GM19193 (cell line): ENCODE data around the gene KIRREL3.

Source experiments
- POLR2A ChIP-seq: IDR thresholded peaks from 4 replicates; pipeline ENCODE4 v1.6.1; 2011; ENCODE audit not compliant: insufficient read depth, insufficient read length; ENCODE audit errors: extremely low read depth

KIRREL3 gene

DNA sequence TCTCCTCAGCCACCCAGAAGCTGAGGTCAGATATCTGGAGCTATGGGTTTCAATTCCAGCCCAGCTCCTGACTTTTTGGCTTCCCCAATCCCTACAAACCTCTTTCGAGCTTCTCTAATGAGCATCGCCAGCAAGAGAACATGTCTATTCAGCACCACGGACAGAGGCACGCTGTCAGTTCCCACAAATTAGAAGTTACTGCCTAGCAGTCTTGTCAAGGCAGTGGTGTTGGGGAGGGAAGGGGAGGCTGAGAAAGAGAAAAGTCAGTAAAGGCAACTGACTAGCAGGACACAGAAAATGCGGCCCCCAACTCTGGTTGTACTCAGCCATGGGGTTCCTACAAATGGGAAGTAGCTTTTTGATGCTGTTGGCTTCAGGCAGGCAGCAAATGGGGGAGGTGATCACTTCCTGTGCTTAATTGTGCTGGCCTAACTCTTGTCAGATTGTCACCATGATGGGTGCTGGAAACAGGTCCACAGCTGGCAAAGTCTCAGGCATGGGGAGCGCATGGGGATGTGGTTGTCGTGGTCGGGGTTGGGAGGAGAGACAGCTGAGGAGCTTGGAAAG, 439.2 kb downstream of the KIRREL3 start:
- no peak for TF ChIP-seq POLR2A

DNA sequence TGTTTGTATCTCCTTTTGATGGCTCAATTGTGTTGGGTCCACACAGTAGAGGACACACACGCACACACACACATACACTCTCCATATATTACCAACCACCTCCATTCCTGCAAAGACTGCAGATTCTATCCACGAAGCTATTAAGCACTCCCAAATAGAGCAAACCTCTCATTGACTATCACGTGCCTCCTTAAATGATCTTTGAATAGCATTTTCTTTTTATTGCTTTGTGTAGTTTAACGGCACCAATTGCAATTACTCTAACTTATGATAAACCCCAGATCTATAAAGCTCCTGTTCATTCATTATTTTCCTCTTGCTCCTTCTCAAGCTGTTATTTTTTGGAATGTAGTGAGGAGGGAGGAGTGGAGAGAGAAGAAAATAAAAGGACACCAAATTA, 440.3 kb downstream of the KIRREL3 start:
- TF ChIP-seq POLR2A, result no peak

DNA sequence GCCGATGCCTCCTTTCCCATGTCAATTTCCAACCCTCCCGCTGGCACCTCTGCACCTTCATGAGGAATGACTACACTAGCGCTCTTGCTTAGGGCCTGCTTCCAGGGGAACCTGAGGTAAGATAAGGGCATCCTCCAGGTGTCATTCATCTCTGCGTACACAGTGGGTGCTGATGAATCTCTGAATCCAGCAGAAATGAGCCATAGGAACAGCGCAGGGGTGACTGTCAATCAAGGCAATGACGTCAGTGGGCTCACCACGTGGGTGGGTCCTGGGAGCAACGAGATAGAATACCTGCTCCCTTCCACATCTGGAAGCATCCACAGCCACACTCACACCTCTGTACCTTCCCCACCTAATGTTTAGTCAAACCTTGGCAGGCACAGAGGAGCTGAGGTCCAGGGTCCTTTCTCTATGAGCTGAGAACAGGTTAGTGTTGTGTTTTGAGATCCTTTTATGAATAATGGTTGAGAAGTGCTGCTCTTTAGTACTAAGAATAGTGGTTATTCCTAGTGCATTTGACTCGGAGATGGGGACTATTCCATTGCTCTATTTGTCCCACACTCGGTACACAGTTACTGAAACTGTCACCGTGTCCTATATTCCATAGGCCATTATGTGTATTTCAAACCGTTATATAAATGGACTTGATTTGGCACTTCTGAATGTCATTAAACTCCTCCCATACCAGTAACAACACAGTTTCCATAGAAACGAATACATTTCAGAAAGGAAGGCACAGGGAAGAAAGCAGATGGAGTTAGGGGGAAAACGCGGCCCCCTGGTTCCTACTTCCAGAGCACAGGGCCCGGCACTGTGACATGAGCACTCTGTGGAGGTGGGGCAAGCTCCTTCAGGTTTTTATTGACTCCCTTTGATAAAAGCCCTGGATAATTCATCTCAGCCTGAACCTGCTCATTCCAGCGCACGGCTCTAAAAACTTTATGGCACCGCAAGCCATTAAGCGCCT, 451.7 kb downstream of the KIRREL3 start:
- TF ChIP-seq POLR2A, result no peak

DNA sequence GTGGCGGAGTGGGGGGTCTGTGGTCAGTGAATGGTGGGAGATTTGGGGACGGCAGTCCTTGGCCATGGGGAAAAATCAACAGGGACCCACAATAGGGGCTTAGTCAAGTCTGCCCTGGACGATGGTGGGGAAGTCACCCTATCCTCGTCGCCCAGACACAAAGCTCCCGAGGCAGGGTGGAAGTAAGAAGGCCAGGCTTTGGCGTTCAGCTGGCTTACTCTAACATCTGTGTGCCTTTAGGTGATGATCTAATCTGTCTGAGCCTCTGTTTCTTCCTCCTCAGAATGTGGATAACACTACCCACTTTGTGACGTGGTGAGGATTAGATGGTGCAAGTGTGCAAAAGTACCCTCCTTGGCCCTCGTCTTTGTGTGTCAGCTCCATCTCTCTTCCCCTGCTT, 452.9 kb downstream of the KIRREL3 start:
- TF ChIP-seq POLR2A, result no peak

DNA sequence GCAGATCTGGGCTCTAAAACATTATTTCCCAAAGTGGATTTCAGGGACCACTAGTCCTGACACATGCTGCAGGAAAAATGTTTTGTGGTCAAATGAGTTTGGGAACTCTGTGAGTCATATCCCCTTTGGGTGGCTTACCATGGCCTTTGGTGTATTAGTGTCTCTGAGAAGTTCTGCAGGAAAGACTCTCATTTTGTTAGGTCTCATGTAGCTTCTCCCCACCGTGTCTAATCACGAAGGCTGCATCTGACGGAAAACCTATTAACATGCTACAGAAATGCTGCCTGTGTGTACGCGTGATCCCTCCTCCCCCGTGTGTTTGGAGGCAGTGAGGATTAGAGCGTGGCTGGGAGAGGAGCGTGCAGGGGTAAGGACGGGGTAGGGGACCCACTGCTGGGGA, 453.4 kb downstream of the KIRREL3 start:
- TF ChIP-seq POLR2A, result no peak

DNA sequence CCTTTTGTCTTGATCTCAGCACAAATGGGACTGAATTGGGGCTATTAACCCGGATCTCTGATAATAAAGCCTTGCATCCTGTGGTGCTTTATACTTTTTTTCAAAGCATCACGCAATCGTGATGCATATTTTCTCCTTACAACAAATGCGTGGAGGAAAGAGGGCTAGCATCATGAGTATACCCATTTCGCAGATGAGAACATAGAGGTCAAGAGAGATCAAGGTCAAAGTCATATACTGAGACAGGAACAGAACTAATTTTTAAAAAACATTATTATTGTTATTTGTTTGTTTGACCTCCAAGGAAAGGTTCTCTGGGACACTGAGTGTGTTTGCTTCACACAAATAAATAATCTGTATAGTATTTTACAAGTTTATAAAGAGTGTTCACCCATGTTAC, 453.9 kb downstream of the KIRREL3 start:
- no peak for TF ChIP-seq POLR2A

DNA sequence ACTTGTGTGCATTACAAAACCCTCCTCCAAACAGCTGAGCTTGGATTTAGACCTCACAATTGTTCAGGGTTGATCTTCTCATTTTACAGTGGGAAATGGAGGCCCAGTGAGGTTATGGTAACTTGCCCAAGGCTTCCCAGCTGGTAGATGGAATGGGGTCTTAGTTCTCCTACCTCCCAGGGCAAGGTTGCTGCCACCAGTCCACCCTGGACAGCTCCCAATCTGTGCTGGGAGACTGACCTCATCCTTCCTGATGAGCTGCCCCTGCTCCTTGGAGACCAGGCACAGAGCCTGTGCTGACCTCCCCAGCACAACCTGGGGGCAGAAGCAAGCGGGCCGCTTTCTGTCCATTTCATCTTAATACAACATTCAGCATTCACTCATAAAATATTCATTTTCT, 454.4 kb downstream of the KIRREL3 start:
- TF ChIP-seq POLR2A, result no peak

DNA sequence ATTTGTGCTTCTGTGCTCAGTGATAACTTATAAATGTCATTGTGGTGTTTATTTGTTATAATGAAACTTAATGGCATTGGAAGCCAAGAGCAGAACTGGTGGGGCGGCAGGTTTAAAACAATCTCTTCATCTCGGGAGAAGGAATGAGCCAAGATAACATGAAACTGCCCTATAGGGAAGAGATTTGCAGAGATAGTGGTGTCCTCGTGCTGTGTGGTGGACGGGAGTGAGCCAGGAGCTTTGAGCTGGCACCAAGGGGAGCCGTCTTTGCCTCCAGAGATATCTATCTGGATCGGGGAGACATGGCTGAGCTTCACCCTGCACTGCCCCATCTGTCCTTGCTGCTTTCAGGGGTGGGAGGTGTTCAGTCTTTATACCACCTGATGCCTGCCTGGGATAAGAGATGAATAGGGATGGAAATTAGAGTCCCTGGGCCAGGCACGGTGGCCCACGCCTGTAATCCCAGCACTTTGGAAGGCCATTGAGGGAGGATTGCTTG, 455.5 kb downstream of the KIRREL3 start:
- no peak for TF ChIP-seq POLR2A

DNA sequence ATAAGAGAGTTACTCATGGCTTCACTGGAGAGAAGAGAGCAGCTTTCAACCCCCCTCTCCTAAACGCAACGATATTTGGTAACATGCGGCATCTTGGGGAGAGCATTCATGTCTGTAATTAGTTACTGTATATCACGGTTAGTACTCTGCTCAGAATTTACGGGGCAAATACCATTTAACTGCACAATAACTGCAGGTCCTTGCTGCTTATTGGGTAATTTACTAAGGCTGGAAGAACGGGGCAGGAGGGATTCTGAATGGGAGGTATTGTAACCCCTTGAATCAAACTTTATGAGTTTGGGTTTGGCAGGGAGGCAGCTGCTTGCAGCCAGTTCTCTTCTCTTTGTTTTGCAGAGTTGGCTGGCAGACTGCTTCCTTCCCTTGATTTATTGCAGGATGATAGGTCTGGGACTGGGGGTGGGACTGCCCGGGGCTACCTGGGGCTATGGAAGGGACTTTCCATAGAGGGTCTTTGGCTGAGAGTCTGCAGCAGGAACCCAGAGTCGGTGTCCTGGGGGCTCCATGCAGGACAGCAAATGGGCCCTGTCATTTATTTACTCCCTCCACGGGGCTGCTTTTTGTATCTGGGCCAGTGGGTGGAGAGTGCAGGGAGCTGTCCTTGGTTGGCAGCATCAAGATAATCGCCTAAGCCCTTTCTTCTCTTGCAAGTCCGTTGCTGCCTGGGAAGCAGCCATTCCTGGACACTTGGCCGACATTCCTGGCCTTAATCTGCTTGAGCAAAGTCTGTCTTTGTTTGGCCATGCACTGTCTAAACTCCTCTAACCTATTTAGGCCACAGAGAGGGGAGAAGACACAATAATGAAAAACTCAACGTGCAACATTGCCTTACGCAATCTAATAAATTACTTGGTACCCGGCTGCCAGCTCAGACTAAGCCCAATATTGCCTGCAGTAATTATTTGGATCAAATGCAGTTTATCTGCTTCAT, 456.2 kb downstream of the KIRREL3 start:
- TF ChIP-seq POLR2A, result no peak

DNA sequence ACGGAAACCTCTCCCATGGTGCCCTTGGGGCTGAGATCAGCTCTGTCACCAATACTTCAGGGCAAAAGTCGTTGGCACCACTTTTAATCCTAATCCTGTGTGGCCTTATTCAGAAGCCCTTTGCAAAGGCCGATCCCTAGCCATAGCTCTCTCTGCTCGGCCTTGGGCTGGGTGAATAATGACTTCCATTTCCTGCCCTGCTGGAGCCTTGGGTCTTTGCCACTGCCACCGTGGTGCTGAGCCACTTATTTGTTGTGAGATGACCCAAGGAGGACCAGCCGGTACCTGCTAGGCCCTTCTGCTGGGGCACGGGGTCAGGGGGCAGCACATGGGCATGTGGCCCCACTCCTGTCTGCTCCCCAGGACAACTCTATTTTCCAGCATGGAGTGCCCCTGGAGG, 456.9 kb downstream of the KIRREL3 start:
- no peak for TF ChIP-seq POLR2A

DNA sequence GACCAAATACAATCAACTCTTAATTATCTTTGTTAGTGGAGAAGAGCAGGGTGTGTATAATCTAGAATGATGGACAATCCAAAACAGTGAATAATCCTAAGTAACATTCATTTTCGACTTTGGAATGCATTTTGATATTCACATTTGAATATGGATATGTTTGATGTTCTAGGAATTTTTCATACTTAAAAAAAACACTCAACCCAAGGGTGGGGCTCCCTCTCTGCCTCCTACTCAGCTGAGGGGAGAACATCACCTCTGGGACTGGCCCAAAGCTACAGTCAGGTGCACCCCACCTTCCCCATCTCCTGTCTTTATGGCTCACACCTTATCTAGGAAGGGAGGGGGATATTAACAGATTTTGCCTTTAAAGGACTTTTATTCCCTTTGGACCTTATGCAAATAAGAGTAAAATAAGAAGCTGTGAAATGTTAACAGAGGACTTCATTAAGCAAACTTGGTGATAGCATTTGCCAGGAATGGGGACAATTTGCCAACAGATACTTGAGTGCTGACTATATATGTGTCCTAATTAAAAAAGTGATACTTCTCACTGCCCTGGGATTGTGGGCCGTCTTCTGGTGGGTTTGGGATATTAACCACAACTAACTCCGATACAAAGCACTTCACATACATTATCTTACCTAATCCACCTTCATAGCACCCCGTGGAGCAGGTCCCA, 458.1 kb downstream of the KIRREL3 start:
- no peak for TF ChIP-seq POLR2A

DNA sequence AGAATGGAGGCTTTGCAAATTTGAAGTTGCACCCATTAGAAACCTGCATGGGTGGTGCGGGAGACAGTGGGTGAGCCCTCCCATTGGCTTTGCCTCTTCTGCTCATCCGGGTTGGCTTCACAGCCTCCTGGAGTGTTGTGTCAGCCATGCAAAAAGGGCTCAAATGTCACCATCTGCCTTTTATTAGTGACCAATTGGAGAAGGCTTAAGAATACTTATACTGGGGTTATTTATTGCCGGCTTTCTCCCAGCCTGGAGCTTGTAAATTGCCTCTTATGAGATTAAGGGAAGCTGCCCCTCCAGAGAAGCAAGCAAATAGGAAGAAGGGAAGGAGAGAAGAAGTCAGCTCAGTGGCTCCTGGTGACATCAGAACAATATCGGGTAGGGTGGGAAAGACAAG, 462.5 kb downstream of the KIRREL3 start:
- no peak for TF ChIP-seq POLR2A

DNA sequence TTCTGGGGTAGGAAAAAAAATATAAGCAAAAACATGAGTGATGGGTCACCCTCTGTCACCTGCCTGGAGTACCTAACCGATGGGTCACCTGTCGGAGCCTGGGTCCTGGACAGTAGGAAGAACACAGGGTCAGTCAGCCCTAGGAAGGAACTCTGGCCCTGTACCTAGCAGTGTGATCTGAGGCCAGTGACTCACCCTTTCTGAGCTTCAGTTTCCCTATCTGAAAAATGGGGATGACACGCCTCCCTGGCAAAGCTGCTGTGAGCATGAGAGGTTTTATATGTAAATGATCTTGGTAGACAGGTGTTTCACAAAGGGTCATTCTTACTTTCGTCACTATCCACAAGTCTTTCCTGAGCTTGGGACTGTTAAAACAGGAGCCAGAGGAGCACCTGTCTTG, 463.1 kb downstream of the KIRREL3 start:
- TF ChIP-seq POLR2A, result no peak

DNA sequence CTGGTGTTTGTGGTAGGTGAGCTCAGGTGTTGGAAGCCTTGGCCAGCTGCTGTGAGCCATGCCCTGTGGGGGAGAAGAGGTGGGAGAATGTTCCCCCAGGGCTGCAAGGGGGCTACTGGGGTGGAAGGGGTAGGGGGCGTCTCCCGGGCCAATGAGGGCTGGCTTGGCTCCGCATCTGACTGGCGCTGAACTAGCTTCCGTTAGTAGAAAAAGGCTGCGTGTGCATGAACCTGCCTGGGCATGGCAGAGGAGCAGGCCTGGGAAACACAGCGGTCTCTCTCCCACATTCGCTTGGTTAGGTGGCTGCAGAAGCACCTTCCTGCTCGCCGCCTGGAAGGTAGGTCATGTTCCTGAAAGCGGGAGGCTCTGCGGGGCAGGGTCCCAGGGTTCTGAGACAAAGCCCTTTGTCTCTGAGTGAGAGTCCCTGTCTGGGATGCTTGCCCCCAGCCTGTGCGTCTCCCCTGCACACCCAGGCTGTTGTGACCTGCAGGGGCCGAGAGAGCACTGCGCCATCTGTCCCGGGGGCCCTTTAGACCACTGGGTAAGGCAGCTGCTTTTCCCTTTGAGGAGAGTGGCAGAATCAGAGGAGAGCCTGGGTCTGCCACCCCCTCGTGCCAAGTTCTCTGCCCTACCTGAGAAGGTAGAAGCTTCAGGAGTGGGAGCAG, 466.3 kb downstream of the KIRREL3 start:
- TF ChIP-seq POLR2A, result no peak
